PC-3 (cell line): ENCODE measurements around the gene ADM5. TPM values are rescaled to one million over a fixed set of nuclear protein-coding genes. Genes with fewer than 3 reads are reported as not detected.

Experiments
- ATAC-seq: fragments of 200-7000 bp; cut with Tn5 transposase; 2 replicates; pipeline ENCODE4 v1.9.1; 2020; ENCODE audit warnings: mild to moderate bottlenecking, moderate library complexity
- BruUV-seq: library from RNA; stranded (reverse); fragments of 400-500 nt; replicated peaks from 2 replicates; lab custom pipeline; 2021; lab: Mats Ljungman, UMichigan
- CTCF ChIA-PET: fragments of 300-600 bp; sonication (Branson Sonifier 250); formaldehyde crosslinking; loops from one replicate; lab custom pipeline; 2022; ENCODE audit warnings: antibody characterized with exemption; lab: Charles Lee
- POLR2A ChIA-PET: fragments of 300-600 bp; sonication (Branson Sonifier 250); formaldehyde crosslinking; loops from one replicate; lab custom pipeline; 2022; ENCODE audit warnings: antibody characterized with exemption; ENCODE audit not compliant: unreplicated experiment; lab: Charles Lee
- DNase-seq: peaks from one replicate; pipeline ENCODE4 v3.0.0-alpha.2; 2015
- H2AFZ ChIP-seq: fragments of 300-600 bp; sonication (generic); 2 replicates; pipeline ENCODE4 v1.6.0; 2016; ENCODE audit warnings: antibody characterized with exemption, low read length
- H3F3A ChIP-seq: fragments of 300-600 bp; sonication (generic); one replicate; pipeline ENCODE4 v1.6.0; 2017; ENCODE audit warnings: antibody characterized with exemption, low read length, control low read depth, mild to moderate bottlenecking; ENCODE audit not compliant: unreplicated experiment
- H3K27ac ChIP-seq: fragments of 300-600 bp; sonication (generic); 2 replicates; pipeline ENCODE4 v1.5.1; 2016; ENCODE audit warnings: mild to moderate bottlenecking, low read length
- H3K27me3 ChIP-seq: fragments of 300-600 bp; sonication (generic); 2 replicates; pipeline ENCODE4 v1.6.1; 2016; ENCODE audit warnings: low read length, mixed read lengths
- H3K36me3 ChIP-seq: fragments of 300-600 bp; sonication (generic); 2 replicates; pipeline ENCODE4 v1.6.1; 2016; ENCODE audit warnings: low read depth, mixed run types, low read length, mixed read lengths
- H3K4me1 ChIP-seq: fragments of 300-600 bp; sonication (generic); 2 replicates; pipeline ENCODE4 v1.5.1; 2016; ENCODE audit warnings: low read length; ENCODE audit not compliant: insufficient read depth
- H3K4me2 ChIP-seq: fragments of 300-600 bp; sonication (generic); 2 replicates; pipeline ENCODE4 v1.6.0; 2016; ENCODE audit warnings: low read length
- H3K4me3 ChIP-seq: fragments of 300-600 bp; sonication (generic); 2 replicates; pipeline ENCODE4 v1.5.1; 2016; ENCODE audit warnings: mild to moderate bottlenecking, low read length, mixed read lengths
- H3K79me2 ChIP-seq: fragments of 300-600 bp; sonication (generic); 2 replicates; pipeline ENCODE4 v1.6.1; 2017; ENCODE audit warnings: low read length, mixed read lengths
- H3K9ac ChIP-seq: fragments of 300-600 bp; sonication (generic); 2 replicates; pipeline ENCODE4 v1.6.0; 2016; ENCODE audit warnings: mild to moderate bottlenecking, low read length
- H3K9me2 ChIP-seq: fragments of 300-600 bp; sonication (generic); replicated peaks from 2 replicates; pipeline ENCODE4 v1.6.1; 2016; ENCODE audit warnings: mixed run types, low read length, mixed read lengths
- H3K9me3 ChIP-seq: fragments of 300-600 bp; sonication (generic); 2 replicates; pipeline ENCODE4 v1.6.1; 2016; ENCODE audit warnings: low read length, mixed read lengths
- H4K20me1 ChIP-seq: fragments of 300-600 bp; sonication (generic); 2 replicates; pipeline ENCODE4 v1.6.1; 2016; ENCODE audit warnings: low read length, mixed read lengths
- CTCF ChIP-seq: fragments of 300-600 bp; sonication (generic); conservative IDR thresholded peaks from 2 replicates; pipeline ENCODE4 v1.5.1; 2017; ENCODE audit warnings: antibody characterized with exemption, low read depth, mild to moderate bottlenecking, low read length
- EZH2 ChIP-seq: fragments of 300-600 bp; sonication (generic); IDR thresholded peaks from one replicate; pipeline ENCODE4 v1.6.1; 2017; ENCODE audit warnings: antibody characterized with exemption, mild to moderate bottlenecking, low read length; ENCODE audit not compliant: unreplicated experiment
- EZH2phosphoT487 ChIP-seq: fragments of 300-600 bp; sonication (generic); IDR thresholded peaks from 2 replicates; pipeline ENCODE4 v1.6.1; 2018; ENCODE audit warnings: mild to moderate bottlenecking, antibody characterized with exemption, low read length, borderline replicate concordance
- intact Hi-C: fragments of 100-400 bp; cut with micrococcal nuclease; formaldehyde crosslinking; loops from 2 replicates; pipeline ENCODE4 v1.9.0; 2023
- total RNA-seq: library from RNA; depleted of rRNA; stranded (reverse); fragments of >200 nt; gene quantifications from 2 replicates; pipeline ENCODE4 v1.2.3, GENCODE V29; 2014

Gene ADM5
- total RNA-seq, 1 experiment from 2014 or later, result 6.3 TPM

- peaks cover 10% of the 10 kb centered on the region for H3K4me1 ChIP-seq
- H2AFZ ChIP-seq, result no peak overlapping the region
- H3K9me3 ChIP-seq, result no peaks in the 10 kb centered on the region
- intact Hi-C loops, result no loop called here
- peaks cover 27% of the 10 kb centered on the region for H3K79me2 ChIP-seq
- BruUV-seq, result TSS peak; percentile 10
- no peak overlapping the region for H3K9ac ChIP-seq
- no peak for TF ChIP-seq EZH2phosphoT487
- ATAC-seq (no peak), DNase-seq (no peak)
- H3K9me2 ChIP-seq, result no peaks in the 10 kb centered on the region
- peaks cover 24% of the 10 kb centered on the region for H3K36me3 ChIP-seq
- H3K4me2 ChIP-seq, result no peak overlapping the region
- H3K27ac ChIP-seq, result no peak overlapping the region
- CTCF ChIA-PET, result no interaction called here
- no peaks in the 10 kb centered on the region for H3F3A ChIP-seq
- H3K4me3 ChIP-seq, result no peak overlapping the region
- H4K20me1 ChIP-seq, result no peaks in the 10 kb centered on the region
- POLR2A ChIA-PET, result no interaction called here
- no peaks in the 10 kb centered on the region for H3K27me3 ChIP-seq
Observed at GRCh38 chr19:49662011-49662410, 27.4 kb upstream of the ADM5 start.

- ChIA-PET POLR2A (no interaction called here), CTCF (no interaction called here)
- Histone ChIP-seq H3K27me3 (no peaks in the 10 kb centered on the region), H3K9me2 (no peaks in the 10 kb centered on the region), H3K4me2 (no peak overlapping the region), H4K20me1 (peaks cover 3% of the 10 kb centered on the region; the same call in 1 of the 2 replicates), H3K9me3 (no peaks in the 10 kb centered on the region), H3K4me3 (no peak overlapping the region), H3K36me3 (peaks cover 24% of the 10 kb centered on the region), H3F3A (no peaks in the 10 kb centered on the region), H3K79me2 (peaks cover 36% of the 10 kb centered on the region), H3K9ac (no peak overlapping the region), H3K4me1 (peaks cover 18% of the 10 kb centered on the region), H2AFZ (no peak overlapping the region), H3K27ac (no peak overlapping the region)
- no peak for DNase-seq
- no peak for ATAC-seq
- BruUV-seq, result no TSS peak
- no peak for TF ChIP-seq EZH2
- TF ChIP-seq CTCF, result no peak
- no peak for TF ChIP-seq EZH2phosphoT487
- intact Hi-C loops, result no loop called here
Observed at GRCh38 chr19:49663224-49663623, 26.2 kb upstream of the ADM5 start.

- Histone ChIP-seq H4K20me1 (peaks cover 3% of the 10 kb centered on the region; the same call in 1 of the 2 replicates), H3K79me2 (peaks cover 36% of the 10 kb centered on the region), H3K27me3 (no peaks in the 10 kb centered on the region), H3K36me3 (peaks cover 14% of the 10 kb centered on the region), H3K4me1 (peaks cover 18% of the 10 kb centered on the region), H3K9me3 (no peaks in the 10 kb centered on the region), H3K4me2 (peak overlapping the region; percentile 98), H3F3A (no peaks in the 10 kb centered on the region), H3K27ac (peak overlapping the region; percentile 60), H3K9me2 (no peaks in the 10 kb centered on the region), H3K9ac (peak overlapping the region; percentile 84), H3K4me3 (peak overlapping the region; percentile 89), H2AFZ (peak overlapping the region; percentile 88)
- intact Hi-C loops, result loop anchor here (1.0 to 2.0 kb wide), 3 partner anchors 12 to 74 kb away; partner anchors contain the start of genes PRR12 and RRAS
- DNase-seq (peak; percentile 97), ATAC-seq (peak; percentile 62)
- CTCF ChIA-PET, result interaction anchor here (0.6 kb wide), 1 partner anchor 93 kb away, joined by 3 read pairs; no protein-coding TSS in a partner anchor
- TF ChIP-seq EZH2phosphoT487 (no peak), CTCF (no peak), EZH2 (no peak)
- POLR2A ChIA-PET, result interaction anchor here (0.6 to 1.1 kb wide), 6 partner anchors 24 to 102 kb away, joined by 3 to 5 read pairs (median 4); partner anchors contain the start of genes AP2A1, CPT1C and RRAS
- TSS peak; percentile 4 for BruUV-seq
Observed at GRCh38 chr19:49664171-49665035, 25.0 kb upstream of the ADM5 start.
